SJCRH30 (cell line): Measurements from ENCODE around the gene DAZ1. TPM values are rescaled to one million over a fixed set of nuclear protein-coding genes. Genes with fewer than 3 reads are reported as not detected.
"Not testable (repeated sequence)": the region's sequence is repeated elsewhere in the genome, so short reads cannot be mapped to it uniquely, and the experiment has no call there.

Source experiments
- DNase-seq, 2 experiments: peaks; one replicate each; pipeline ENCODE4 v3.0.0-alpha.2; 2015 to 2020
- H3K27ac ChIP-seq: fragments of 250-450 bp; sonication (Bioruptor Pico); 2 replicates; pipeline ENCODE4 v1.5.1; 2020; ENCODE audit warnings: mild to moderate bottlenecking, moderate library complexity
- H3K27me3 ChIP-seq: fragments of 250-450 bp; sonication (Bioruptor Pico); 2 replicates; pipeline ENCODE4 v1.5.1; 2020; ENCODE audit warnings: mild to moderate bottlenecking, moderate library complexity
- H3K36me3 ChIP-seq: fragments of 250-450 bp; sonication (Bioruptor Pico); 2 replicates; pipeline ENCODE4 v1.5.1; 2020; ENCODE audit warnings: mild to moderate bottlenecking, moderate library complexity
- H3K4me1 ChIP-seq: fragments of 250-450 bp; sonication (Bioruptor Pico); 2 replicates; pipeline ENCODE4 v1.5.1; 2020; ENCODE audit warnings: mild to moderate bottlenecking, moderate library complexity
- H3K4me3 ChIP-seq: fragments of 250-450 bp; sonication (Bioruptor Pico); 2 replicates; pipeline ENCODE4 v1.5.1; 2020; ENCODE audit warnings: mild to moderate bottlenecking, moderate library complexity
- H3K9me3 ChIP-seq: fragments of 250-450 bp; sonication (Bioruptor Pico); replicated peaks from 2 replicates; pipeline ENCODE4 v1.5.1; 2020; ENCODE audit warnings: mild to moderate bottlenecking, moderate library complexity
- total RNA-seq: library from RNA; depleted of rRNA; stranded (reverse); fragments of >200 nt; shearing (Covaris generic); gene quantifications from 2 replicates; pipeline ENCODE4 v1.2.3, GENCODE V29; 2014; rRNA removed

Gene DAZ1
- not detected in 2 replicates for total RNA-seq

GRCh38 chrY:23198908-23199307 lies at the start of gene DAZ1:
DAZ1 (minus strand) TSS chrY:23199008; CDS start chrY:23198800, 208 bp downstream.
- not testable (repeated sequence) for H3K9me3 ChIP-seq, H3K36me3 ChIP-seq, H3K4me1 ChIP-seq, H3K27me3 ChIP-seq, H3K27ac ChIP-seq, H3K4me3 ChIP-seq, DNase-seq

DNA sequence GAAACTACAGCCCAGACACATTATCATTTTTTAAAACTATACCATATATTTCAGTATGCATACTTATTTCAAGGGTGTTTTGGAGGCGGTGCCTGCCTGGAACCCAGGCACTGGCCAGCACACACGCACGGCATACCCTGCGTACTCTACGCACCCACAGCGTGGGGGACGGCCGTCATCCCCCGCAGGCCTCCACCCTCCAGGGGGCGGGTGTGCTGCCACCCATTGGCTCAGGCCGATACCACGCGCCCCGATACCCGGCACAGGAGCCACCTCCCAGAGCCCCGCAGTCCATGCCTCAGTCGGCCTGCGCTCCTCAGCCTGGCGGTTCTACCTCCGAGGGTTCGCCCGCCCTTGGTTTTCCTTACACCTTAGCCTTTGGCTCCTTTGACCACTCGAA lies 20.4 kb upstream of the DAZ1 start, which contains the start of gene DAZ2:
Gene DAZ2 (plus strand): TSS at position 301 of the 400 bp plus-strand sequence. CDS start 208 bp downstream, outside the sequence.
- H3K9me3 ChIP-seq, H3K36me3 ChIP-seq, H3K27me3 ChIP-seq, H3K4me3 ChIP-seq, DNase-seq, H3K27ac ChIP-seq, H3K4me1 ChIP-seq: not testable (repeated sequence)

DNA sequence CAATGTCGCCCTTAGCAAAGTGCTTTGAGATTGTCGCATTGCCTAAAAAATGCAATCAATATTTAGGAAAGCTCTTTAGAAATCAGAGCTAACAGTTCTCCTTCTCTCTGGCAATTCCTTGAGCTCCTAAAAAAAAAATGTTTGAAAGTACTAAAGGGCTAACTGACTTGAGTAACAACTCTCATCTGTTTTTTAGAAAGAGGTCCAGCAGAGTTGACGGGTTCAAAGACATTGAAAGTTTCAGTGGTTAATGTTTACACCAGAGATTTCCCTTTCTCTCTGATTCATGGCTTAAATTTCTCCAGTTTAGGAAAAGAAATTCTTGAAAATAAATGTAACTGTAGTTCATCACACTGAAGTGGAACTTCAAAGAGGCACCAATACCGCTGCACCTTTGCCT lies 11.9 kb upstream of the DAZ1 start:
- H3K27me3 ChIP-seq, H3K4me3 ChIP-seq, H3K27ac ChIP-seq, H3K4me1 ChIP-seq, H3K36me3 ChIP-seq, H3K9me3 ChIP-seq, DNase-seq: not testable (repeated sequence)

DNA sequence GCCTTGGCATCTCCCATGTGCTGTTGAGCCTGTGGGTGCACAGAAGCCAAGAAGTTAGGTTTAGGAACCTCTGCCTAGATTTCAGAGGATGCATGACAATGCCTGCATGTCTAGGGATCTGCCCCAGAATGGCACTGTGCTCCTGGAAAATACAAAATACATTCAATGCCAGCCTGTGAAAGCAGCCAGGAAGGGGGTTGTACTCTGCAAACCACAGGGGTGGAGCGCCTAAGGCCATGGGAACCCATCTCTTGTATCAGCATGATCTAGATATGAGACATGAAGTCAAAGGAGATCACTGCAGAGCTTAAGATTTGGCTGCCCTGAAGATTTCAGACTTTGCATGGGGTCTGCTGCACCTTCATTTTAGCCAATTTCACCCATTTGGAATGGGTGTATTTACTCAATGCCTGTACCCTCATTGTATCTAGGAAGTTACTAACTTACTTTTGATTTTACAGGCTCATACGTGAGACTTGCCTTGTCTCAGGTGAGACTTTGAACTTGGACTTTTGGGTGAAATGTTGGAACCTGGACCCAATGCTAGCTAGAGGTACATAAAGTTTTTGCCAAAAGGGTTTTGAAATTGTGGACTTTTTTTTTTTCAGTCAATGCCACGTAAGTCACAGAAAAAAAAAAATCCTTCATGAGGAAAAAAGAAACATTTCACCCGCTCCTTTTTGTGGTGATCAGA lies 11.1 kb upstream of the DAZ1 start:
- not testable (repeated sequence) for H3K27me3 ChIP-seq, H3K4me1 ChIP-seq, H3K36me3 ChIP-seq, H3K9me3 ChIP-seq, H3K4me3 ChIP-seq, H3K27ac ChIP-seq, DNase-seq

DNA sequence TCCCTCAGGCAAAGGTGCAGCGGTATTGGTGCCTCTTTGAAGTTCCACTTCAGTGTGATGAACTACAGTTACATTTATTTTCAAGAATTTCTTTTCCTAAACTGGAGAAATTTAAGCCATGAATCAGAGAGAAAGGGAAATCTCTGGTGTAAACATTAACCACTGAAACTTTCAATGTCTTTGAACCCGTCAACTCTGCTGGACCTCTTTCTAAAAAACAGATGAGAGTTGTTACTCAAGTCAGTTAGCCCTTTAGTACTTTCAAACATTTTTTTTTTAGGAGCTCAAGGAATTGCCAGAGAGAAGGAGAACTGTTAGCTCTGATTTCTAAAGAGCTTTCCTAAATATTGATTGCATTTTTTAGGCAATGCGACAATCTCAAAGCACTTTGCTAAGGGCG lies 8.6 kb upstream of the DAZ1 start:
- H3K36me3 ChIP-seq, H3K27ac ChIP-seq, H3K4me3 ChIP-seq, H3K4me1 ChIP-seq, H3K27me3 ChIP-seq, H3K9me3 ChIP-seq, DNase-seq: not testable (repeated sequence)

Other genes with a start within 250 kb of the DAZ1 start
- not detected in 2 replicates for gene BPY2, start 214.7 kb downstream of the DAZ1 start, total RNA-seq
- gene DAZ2, start 20.5 kb upstream of the DAZ1 start, total RNA-seq, result not detected in 2 replicates